Mucosa of stomach (tissue), 1 donor: ENCODE measurements around the gene FBXO11.
A peak's percentile ranks its signal among the peaks of the same experiment; 100 is the strongest.
"Not testable (repeated sequence)": the region's sequence is repeated elsewhere in the genome, so short reads cannot be mapped to it uniquely, and the experiment has no call there.

ENCODE experiments used
- H3K27me3 ChIP-seq: one replicate; pipeline ENCODE4 v1.7.0; 2013; ENCODE audit warnings: mild to moderate bottlenecking, low read length; ENCODE audit not compliant: control insufficient read depth, insufficient read depth
- H3K36me3 ChIP-seq: one replicate; pipeline ENCODE4 v1.7.0; 2013; ENCODE audit warnings: low read length; ENCODE audit not compliant: control insufficient read depth, insufficient read depth
- H3K4me1 ChIP-seq: one replicate; pipeline ENCODE4 v1.7.0; 2013; ENCODE audit warnings: mild to moderate bottlenecking, low read length; ENCODE audit not compliant: control insufficient read depth, insufficient read depth
- H3K4me3 ChIP-seq: one replicate; pipeline ENCODE4 v1.7.0; 2013; ENCODE audit warnings: low read length
- H3K9ac ChIP-seq: one replicate; pipeline ENCODE4 v1.7.0; 2013; ENCODE audit warnings: mild to moderate bottlenecking, low read length, moderate library complexity
- H3K9me3 ChIP-seq: one replicate; pipeline ENCODE4 v1.7.0; 2013; ENCODE audit warnings: mild to moderate bottlenecking, low read length, moderate library complexity; ENCODE audit not compliant: control insufficient read depth
- donor health status: Pancreatic carcinoma.

The FBXO11 gene

GRCh38 chr2:47906157-47907038 is at the start of gene FBXO11:
Gene FBXO11 (minus strand): TSS chr2:47906498. CDS start chr2:47905720, 778 bp downstream.
- Histone ChIP-seq H3K4me3 (peak within 1 kb of the TSS; percentile 65), H3K9me3 (no peaks in the 10 kb centered on the region), H3K27me3 (no peaks in the 10 kb centered on the region), H3K36me3 (no peaks in the 10 kb centered on the region), H3K4me1 (no peaks in the 10 kb centered on the region), H3K9ac (peak within 1 kb of the TSS; percentile 91)

- no peaks in the 10 kb centered on the region for H3K4me1 ChIP-seq
- H3K9me3 ChIP-seq = no peaks in the 10 kb centered on the region
- H3K9ac ChIP-seq = no peak overlapping the region
- H3K27me3 ChIP-seq = no peaks in the 10 kb centered on the region
- no peaks in the 10 kb centered on the region for H3K36me3 ChIP-seq
- H3K4me3 ChIP-seq = no peak overlapping the region
These were observed 44.3 kb upstream of the FBXO11 start for GRCh38 chr2:47950340-47951301.

GRCh38 chr2:47946593-47946992 is 40.3 kb upstream of the FBXO11 start:
- no peak overlapping the region for H3K9ac ChIP-seq
- no peak overlapping the region for H3K4me3 ChIP-seq
- H3K27me3 ChIP-seq = no peaks in the 10 kb centered on the region
- no peaks in the 10 kb centered on the region for H3K36me3 ChIP-seq
- no peaks in the 10 kb centered on the region for H3K4me1 ChIP-seq
- H3K9me3 ChIP-seq = no peaks in the 10 kb centered on the region

- Histone ChIP-seq H3K36me3 (no peaks in the 10 kb centered on the region), H3K9me3 (no peaks in the 10 kb centered on the region), H3K4me3 (no peak overlapping the region), H3K4me1 (no peaks in the 10 kb centered on the region), H3K27me3 (no peaks in the 10 kb centered on the region), H3K9ac (no peak overlapping the region)
These were observed 38.9 kb upstream of the FBXO11 start for GRCh38 chr2:47945046-47945781.

GRCh38 chr2:47941936-47942335 is 35.6 kb upstream of the FBXO11 start:
- Histone ChIP-seq H3K4me1 (no peaks in the 10 kb centered on the region), H3K9ac (no peak overlapping the region), H3K4me3 (no peak overlapping the region), H3K36me3 (no peaks in the 10 kb centered on the region), H3K9me3 (no peaks in the 10 kb centered on the region), H3K27me3 (no peaks in the 10 kb centered on the region)

- no peaks in the 10 kb centered on the region for H3K36me3 ChIP-seq
- no peak overlapping the region for H3K4me3 ChIP-seq
- no peaks in the 10 kb centered on the region for H3K4me1 ChIP-seq
- H3K9me3 ChIP-seq = no peaks in the 10 kb centered on the region
- no peak overlapping the region for H3K9ac ChIP-seq
- no peaks in the 10 kb centered on the region for H3K27me3 ChIP-seq
These were observed 31.4 kb upstream of the FBXO11 start for GRCh38 chr2:47937677-47938076.

GRCh38 chr2:47935071-47935470 is 28.8 kb upstream of the FBXO11 start:
- no peaks in the 10 kb centered on the region for H3K36me3 ChIP-seq
- H3K27me3 ChIP-seq = no peaks in the 10 kb centered on the region
- no peaks in the 10 kb centered on the region for H3K4me1 ChIP-seq
- no peak overlapping the region for H3K9ac ChIP-seq
- H3K9me3 ChIP-seq = no peaks in the 10 kb centered on the region
- no peak overlapping the region for H3K4me3 ChIP-seq

- Histone ChIP-seq H3K27me3 (no peaks in the 10 kb centered on the region), H3K4me1 (no peaks in the 10 kb centered on the region), H3K9me3 (no peaks in the 10 kb centered on the region), H3K9ac (no peak overlapping the region), H3K36me3 (no peaks in the 10 kb centered on the region), H3K4me3 (no peak overlapping the region)
These were observed 11.7 kb upstream of the FBXO11 start for GRCh38 chr2:47918043-47918442.

GRCh38 chr2:47917276-47917961 is 11.1 kb upstream of the FBXO11 start:
- Histone ChIP-seq H3K4me1 (no peaks in the 10 kb centered on the region), H3K9ac (no peak overlapping the region), H3K9me3 (no peaks in the 10 kb centered on the region), H3K4me3 (no peak overlapping the region), H3K27me3 (no peaks in the 10 kb centered on the region), H3K36me3 (no peaks in the 10 kb centered on the region)

GRCh38 chr2:47916412-47916811 is 10.1 kb upstream of the FBXO11 start:
- H3K36me3 ChIP-seq = no peaks in the 10 kb centered on the region
- no peaks in the 10 kb centered on the region for H3K4me1 ChIP-seq
- no peak overlapping the region for H3K4me3 ChIP-seq
- no peak overlapping the region for H3K9ac ChIP-seq
- no peaks in the 10 kb centered on the region for H3K27me3 ChIP-seq
- H3K9me3 ChIP-seq = no peaks in the 10 kb centered on the region

- H3K9ac ChIP-seq, H3K36me3 ChIP-seq, H3K4me3 ChIP-seq, H3K9me3 ChIP-seq, H3K27me3 ChIP-seq, H3K4me1 ChIP-seq: not testable (repeated sequence)
These were observed 4.4 kb upstream of the FBXO11 start for GRCh38 chr2:47910662-47911061.
